IMR-90 (cell line): ENCODE results near the gene ACSL3. TPM values are rescaled to one million over a fixed set of nuclear protein-coding genes. Genes with fewer than 3 reads are reported as not detected.

Experiments
- ATAC-seq: fragments of 200-7000 bp; cut with Tn5 transposase; 2 replicates; pipeline ENCODE4 v1.9.1; 2020; ENCODE audit warnings: low read depth, mild to moderate bottlenecking, moderate library complexity
- BruUV-seq: library from RNA; stranded (reverse); fragments of 400-500 nt; replicated peaks from 2 replicates; lab custom pipeline; 2021; lab: Mats Ljungman, UMichigan
- CTCF ChIA-PET: fragments of 300-600 bp; formaldehyde crosslinking; extraction: SDS; loops from one replicate; lab custom pipeline; 2021; ENCODE audit warnings: antibody characterized with exemption; lab: Yijun Ruan, JAX
- POLR2A ChIA-PET: fragments of 300-600 bp; sonication (Branson Sonifier 250); formaldehyde crosslinking; loops from one replicate; lab custom pipeline; 2022; ENCODE audit warnings: antibody characterized with exemption; ENCODE audit not compliant: unreplicated experiment; lab: Charles Lee
- DNase-seq: peaks from one replicate; pipeline ENCODE4 v3.0.0; 2013
- H2AFZ ChIP-seq: replicated peaks from 2 replicates; pipeline ENCODE3; 2013; ENCODE audit warnings: low read length, mild to moderate bottlenecking; ENCODE audit not compliant: poor library complexity
- H2AK5ac ChIP-seq: 2 replicates; pipeline ENCODE4 v1.6.1; 2013; ENCODE audit warnings: low read depth, low read length, inconsistent platforms
- H2AK9ac ChIP-seq: replicated peaks from 2 replicates; pipeline ENCODE3; 2013; ENCODE audit warnings: mild to moderate bottlenecking, low read depth, low read length, moderate library complexity; ENCODE audit not compliant: poor library complexity
- H2BK120ac ChIP-seq: 2 replicates; pipeline ENCODE4 v1.6.1; 2013; ENCODE audit warnings: low read depth, low read length, inconsistent platforms
- H2BK15ac ChIP-seq: 3 replicates; pipeline ENCODE4 v1.6.1; 2013; ENCODE audit warnings: low read depth, low read length, inconsistent platforms
- H2BK20ac ChIP-seq: 2 replicates; pipeline ENCODE4 v1.6.1; 2013; ENCODE audit warnings: low read depth, mild to moderate bottlenecking, inconsistent platforms, low read length, moderate library complexity
- H2BK5ac ChIP-seq: 2 replicates; pipeline ENCODE4 v1.6.1; 2013; ENCODE audit warnings: mild to moderate bottlenecking, low read depth, low read length, inconsistent platforms; ENCODE audit not compliant: poor library complexity, severe bottlenecking
- H3K14ac ChIP-seq: replicated peaks from 2 replicates; pipeline ENCODE4 v1.6.1; 2013; ENCODE audit warnings: low read depth, low read length, inconsistent platforms
- H3K18ac ChIP-seq: 2 replicates; pipeline ENCODE4 v1.6.1; 2013; ENCODE audit warnings: low read depth, low read length, control low read depth
- H3K23ac ChIP-seq: 2 replicates; pipeline ENCODE4 v1.6.1; 2013; ENCODE audit warnings: low read depth, low read length, inconsistent platforms
- H3K27ac ChIP-seq: 2 replicates; pipeline ENCODE4 v1.5.1; 2013; ENCODE audit warnings: mild to moderate bottlenecking, control low read depth, low read length; ENCODE audit not compliant: insufficient read depth
- H3K27me3 ChIP-seq: 2 replicates; pipeline ENCODE4 v1.6.1; 2013; ENCODE audit warnings: low read length; ENCODE audit not compliant: control insufficient read depth, insufficient read depth
- H3K36me3 ChIP-seq: 2 replicates; pipeline ENCODE4 v1.6.1; 2013; ENCODE audit warnings: low read length, mixed read lengths; ENCODE audit not compliant: control insufficient read depth, insufficient read depth
- H3K4ac ChIP-seq: 2 replicates; pipeline ENCODE4 v1.6.1; 2013; ENCODE audit warnings: low read depth, low read length, inconsistent platforms
- H3K4me1 ChIP-seq: 2 replicates; pipeline ENCODE4 v1.6.1; 2013; ENCODE audit warnings: low read length, mixed read lengths; ENCODE audit not compliant: control insufficient read depth, insufficient read depth
- H3K4me2 ChIP-seq: 2 replicates; pipeline ENCODE4 v1.6.1; 2013; ENCODE audit warnings: low read depth, mild to moderate bottlenecking, control low read depth, low read length, moderate library complexity
- H3K4me3 ChIP-seq: 2 replicates; pipeline ENCODE4 v1.5.1; 2013; ENCODE audit warnings: low read depth, mild to moderate bottlenecking, control low read depth, low read length, moderate library complexity; ENCODE audit not compliant: insufficient read depth
- H3K56ac ChIP-seq: 2 replicates; pipeline ENCODE4 v1.6.1; 2013; ENCODE audit warnings: low read length, inconsistent platforms; ENCODE audit not compliant: insufficient read depth; ENCODE audit errors: extremely low read depth
- H3K79me1 ChIP-seq, 2 experiments: 2 replicates each; pipeline ENCODE4 v1.6.1; 2013; ENCODE audit warnings: low read length in 2 of 2, inconsistent platforms in 1 of 2, low read depth in 1 of 2
- H3K9ac ChIP-seq: 2 replicates; pipeline ENCODE4 v1.6.1; 2013; ENCODE audit warnings: low read depth, low read length, control low read depth
- H3K9me1 ChIP-seq: 2 replicates; pipeline ENCODE4 v1.6.1; 2013; ENCODE audit warnings: low read length, inconsistent platforms; ENCODE audit not compliant: insufficient read depth
- H3K9me3 ChIP-seq: 2 replicates; pipeline ENCODE4 v1.6.1; 2013; ENCODE audit warnings: low read length; ENCODE audit not compliant: control insufficient read depth, insufficient read depth
- H4K20me1 ChIP-seq: 2 replicates; pipeline ENCODE4 v1.6.1; 2013; ENCODE audit warnings: low read length, inconsistent platforms; ENCODE audit not compliant: insufficient read depth
- H4K5ac ChIP-seq: 2 replicates; pipeline ENCODE4 v1.6.1; 2013; ENCODE audit warnings: mild to moderate bottlenecking, low read depth, low read length, control low read depth
- H4K8ac ChIP-seq, 2 experiments: 2 replicates each; pipeline ENCODE4 v1.6.1; 2013; ENCODE audit warnings: low read depth in 2 of 2, low read length in 2 of 2, control low read depth in 1 of 2, inconsistent platforms in 1 of 2
- H4K91ac ChIP-seq: 2 replicates; pipeline ENCODE4 v1.6.1; 2013; ENCODE audit warnings: low read depth, low read length, inconsistent platforms; ENCODE audit not compliant: insufficient read depth
- BHLHE40 ChIP-seq: fragments of 150-350 bp; IDR thresholded peaks from 2 replicates; pipeline ENCODE4 v1.6.1; 2016; ENCODE audit warnings: mild to moderate bottlenecking, low read depth, low read length
- ELK1 ChIP-seq: fragments of 150-350 bp; IDR thresholded peaks from 2 replicates; pipeline ENCODE4 v1.6.1; 2016; ENCODE audit warnings: low read depth, mild to moderate bottlenecking, low read length, moderate library complexity, borderline replicate concordance
- MAZ ChIP-seq: IDR thresholded peaks from 2 replicates; pipeline ENCODE4 v1.6.1; 2012; ENCODE audit warnings: low read depth, mild to moderate bottlenecking, low read length, improper control_type of control experiment, moderate library complexity, borderline replicate concordance
- SMC3 ChIP-seq: fragments of 150-350 bp; IDR thresholded peaks from 2 replicates; pipeline ENCODE4 v1.6.1; 2016; ENCODE audit warnings: low read depth, mild to moderate bottlenecking, antibody characterized with exemption, low read length, moderate library complexity
- WGBS, 2 experiments: methylation state at CpG; one replicate each; pipeline versions ENCODE4 v1.1.5 to v1.1.7; 2013; ENCODE audit warnings: missing lambda C conversion rate in 2 of 2; ENCODE audit not compliant: insufficient read length in 1 of 2; ENCODE audit errors: extremely low coverage in 2 of 2; 5-methylcytosine and 5-hydroxymethylcytosine counted together
- dilution Hi-C: fragments of 300-500 bp; cut with HindIII; formaldehyde crosslinking; loops from one replicate; pipeline ENCODE4 v1.14.3; 2018; ENCODE audit warnings: low sequenced_read_pairs; ENCODE audit not compliant: unreplicated experiment
- in situ Hi-C: fragments of 300-500 bp; cut with MboI; formaldehyde crosslinking; loops from 3 replicates; pipeline ENCODE4 v1.14.3; 2019; ENCODE audit warnings: low sequenced_read_pairs, inconsistent platforms, mixed read lengths
- intact Hi-C: fragments of 100-400 bp; cut with micrococcal nuclease; formaldehyde crosslinking; loops from 2 replicates; pipeline ENCODE4 v1.10.0; 2022
- polyA plus RNA-seq, 3 experiments: library from polyadenylated mRNA; depleted of rRNA; stranded (reverse); fragments of >200 nt; gene quantifications; 2 replicates each; pipeline ENCODE4 v1.2.3, GENCODE V29; 2012; ENCODE audit warnings: low replicate concordance in 1 of 3
- total RNA-seq: library from RNA; depleted of rRNA; stranded (reverse); fragments of >200 nt; gene quantifications from 2 replicates; pipeline ENCODE4 v1.2.3, GENCODE V29; 2012

The ACSL3 gene
- total and polyA plus RNA-seq, 2 of the 4 experiments (the other 2 are of a cell fraction): 31.0 to 84.2 TPM

GRCh38 chr2:222944552-222944951 is 83.7 kb downstream of the ACSL3 start:
- Histone ChIP-seq H3K4ac (peak overlapping the region; percentile 39; the same call in 1 of the 2 replicates), H4K91ac (no peak overlapping the region), H3K18ac (peak overlapping the region; percentile 86), H2AK5ac (no peak overlapping the region), H2AK9ac (no peak overlapping the region), H3K9me3 (no peaks in the 10 kb centered on the region), H3K14ac (no peak overlapping the region), H4K5ac (peak overlapping the region; percentile 59; the same call in 1 of the 2 replicates), H3K4me2 (peak overlapping the region; percentile 59; the same call in 1 of the 2 replicates), H3K36me3 (peaks cover 3% of the 10 kb centered on the region; the same call in 1 of the 2 replicates), H3K9me1 (no peaks in the 10 kb centered on the region), H4K8ac (no peak overlapping the region; a peak in 1 of 4 replicates), H3K56ac (no peak overlapping the region), H4K20me1 (peaks cover 1% of the 10 kb centered on the region; the same call in 1 of the 2 replicates), H3K79me1 (peaks cover 5 to 17% of the 10 kb centered on the region in 2 experiments; a peak in 3 of 4 replicates), H3K27ac (peak overlapping the region; percentile 84; the same call in 1 of the 2 replicates), H2BK5ac (peak overlapping the region; percentile 87), H2BK120ac (no peak overlapping the region), H3K27me3 (no peaks in the 10 kb centered on the region), H2BK15ac (no peak overlapping the region), H3K4me3 (no peak overlapping the region), H3K4me1 (peaks cover 13% of the 10 kb centered on the region), H3K9ac (no peak overlapping the region), H3K23ac (no peak overlapping the region; the same call in 1 of the 2 replicates), H2BK20ac (0 out of 2 replicates have a peak overlapping the region, but pooled peaks have one; percentile 34), H2AFZ (no peak overlapping the region)
- WGBS, 2 experiments: 100% methylated on average over 1 of the region's 1 CpG; no CpG with 5 or more reads in 1 of the 2 experiments
- BruUV-seq: no TSS peak
- intact Hi-C loops: loop anchor here (5.0 kb wide), 2 partner anchors 82 to 237 kb away; partner anchors contain the start of gene ACSL3
- ATAC-seq (no peak), DNase-seq (peak; percentile 26)
- in situ Hi-C loops: no loop called here
- POLR2A ChIA-PET: no interaction called here
- no peak for TF ChIP-seq MAZ
- no peak for TF ChIP-seq BHLHE40
- no peak for TF ChIP-seq ELK1
- TF ChIP-seq SMC3: no peak
- CTCF ChIA-PET: interaction anchor here (0.5 to 2.4 kb wide), 2 partner anchors 15 to 83 kb away, joined by 3 to 7 read pairs; no protein-coding TSS in a partner anchor
- dilution Hi-C loops: no loop called here
